Fibroblast of lung (primary cell): ENCODE results near the gene CLIC5.

Experiments
- EZH2 ChIP-seq: IDR thresholded peaks from 2 replicates; pipeline ENCODE4 v1.5.1; 2012; ENCODE audit warnings: low read length, control low read depth, mild to moderate bottlenecking; ENCODE audit errors: missing control alignments
- TF ChIP-seq, protein P1 (sequence below), 2 donors: IDR thresholded peaks in 1 of 2; conservative IDR thresholded peaks in 1 of 2; 1 replicate in 1 of 2; 2 replicates in 1 of 2; pipeline ENCODE4 v1.5.1; 2011 to 2012; ENCODE audit warnings: low read length in 2 of 2, control low read depth in 1 of 2, inconsistent platforms in 1 of 2, low read depth in 1 of 2, mild to moderate bottlenecking in 1 of 2

- TF ChIP-seq EZH2, result no peak
- TF ChIP-seq, protein P1, sequence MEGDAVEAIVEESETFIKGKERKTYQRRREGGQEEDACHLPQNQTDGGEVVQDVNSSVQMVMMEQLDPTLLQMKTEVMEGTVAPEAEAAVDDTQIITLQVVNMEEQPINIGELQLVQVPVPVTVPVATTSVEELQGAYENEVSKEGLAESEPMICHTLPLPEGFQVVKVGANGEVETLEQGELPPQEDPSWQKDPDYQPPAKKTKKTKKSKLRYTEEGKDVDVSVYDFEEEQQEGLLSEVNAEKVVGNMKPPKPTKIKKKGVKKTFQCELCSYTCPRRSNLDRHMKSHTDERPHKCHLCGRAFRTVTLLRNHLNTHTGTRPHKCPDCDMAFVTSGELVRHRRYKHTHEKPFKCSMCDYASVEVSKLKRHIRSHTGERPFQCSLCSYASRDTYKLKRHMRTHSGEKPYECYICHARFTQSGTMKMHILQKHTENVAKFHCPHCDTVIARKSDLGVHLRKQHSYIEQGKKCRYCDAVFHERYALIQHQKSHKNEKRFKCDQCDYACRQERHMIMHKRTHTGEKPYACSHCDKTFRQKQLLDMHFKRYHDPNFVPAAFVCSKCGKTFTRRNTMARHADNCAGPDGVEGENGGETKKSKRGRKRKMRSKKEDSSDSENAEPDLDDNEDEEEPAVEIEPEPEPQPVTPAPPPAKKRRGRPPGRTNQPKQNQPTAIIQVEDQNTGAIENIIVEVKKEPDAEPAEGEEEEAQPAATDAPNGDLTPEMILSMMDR (conservative IDR thresholded peaks at IDR 0.05 in 1 of 2, IDR thresholded peaks at IDR 0.05 in 1 of 2; ENCODE audit: low read depth in 1 of 2, low read length in 2 of 2), result no peak
Observed at GRCh38 chr6:46017726-46018125, 2.1 kb upstream of the CLIC5 start.
